Fibroblast of skin of right biceps (primary cell): ENCODE measurements around the gene TFB2M.

ENCODE experiments used
- DNase-seq: peaks from one replicate; pipeline ENCODE4 v3.0.0-alpha.2; 2013

Gene TFB2M

GRCh38 chr1:246550402-246550801 is 15.7 kb downstream of the TFB2M start:
- DNase-seq, result no peak

- DNase-seq, result no peak
These were observed 16.4 kb downstream of the TFB2M start for GRCh38 chr1:246549665-246550064.

- DNase-seq, result no peak
These were observed 22.1 kb downstream of the TFB2M start for GRCh38 chr1:246544001-246544400.

GRCh38 chr1:246540738-246541491 is 25.1 kb downstream of the TFB2M start:
- DNase-seq, result no peak

GRCh38 chr1:246537887-246538286 is 28.2 kb downstream of the TFB2M start:
- no peak for DNase-seq

- no peak for DNase-seq
These were observed 28.6 kb downstream of the TFB2M start for GRCh38 chr1:246537441-246537840.

GRCh38 chr1:246534114-246534513 is 31.9 kb downstream of the TFB2M start:
- no peak for DNase-seq

GRCh38 chr1:246533371-246533905 is 32.6 kb downstream of the TFB2M start:
- DNase-seq, result no peak

- DNase-seq, result no peak
These were observed 33.5 kb downstream of the TFB2M start for GRCh38 chr1:246532519-246532918.

GRCh38 chr1:246530482-246530881 is 35.6 kb downstream of the TFB2M start:
- DNase-seq, result no peak

GRCh38 chr1:246528933-246529731 is 36.9 kb downstream of the TFB2M start:
- DNase-seq, result no peak

- DNase-seq, result peak; percentile 6
These were observed 38.5 kb downstream of the TFB2M start for GRCh38 chr1:246527402-246528088.

GRCh38 chr1:246526915-246527314 is 39.1 kb downstream of the TFB2M start:
- no peak for DNase-seq

GRCh38 chr1:246526380-246526779 is 39.7 kb downstream of the TFB2M start:
- no peak for DNase-seq

GRCh38 chr1:246519514-246519913 is 46.5 kb downstream of the TFB2M start:
- DNase-seq, result no peak

GRCh38 chr1:246518456-246519205 is 47.4 kb downstream of the TFB2M start:
- no peak for DNase-seq

- no peak for DNase-seq
These were observed 48.7 kb downstream of the TFB2M start for GRCh38 chr1:246517391-246517790.

- no peak for DNase-seq
These were observed 49.9 kb downstream of the TFB2M start for GRCh38 chr1:246516126-246516525.

GRCh38 chr1:246515390-246516005 is 50.6 kb downstream of the TFB2M start:
- DNase-seq, result no peak

- no peak for DNase-seq
These were observed 52.3 kb downstream of the TFB2M start for GRCh38 chr1:246513619-246514343.

- DNase-seq, result no peak
These were observed 53.0 kb downstream of the TFB2M start for GRCh38 chr1:246513041-246513440.
